ENCODE data around the gene FGFR2. TPM values are rescaled to one million over a fixed set of nuclear protein-coding genes. Genes with fewer than 3 reads are reported as not detected.

The FGFR2 gene
- total RNA-seq, 1 experiment from 2014 or later, result 135 TPM

DNA sequence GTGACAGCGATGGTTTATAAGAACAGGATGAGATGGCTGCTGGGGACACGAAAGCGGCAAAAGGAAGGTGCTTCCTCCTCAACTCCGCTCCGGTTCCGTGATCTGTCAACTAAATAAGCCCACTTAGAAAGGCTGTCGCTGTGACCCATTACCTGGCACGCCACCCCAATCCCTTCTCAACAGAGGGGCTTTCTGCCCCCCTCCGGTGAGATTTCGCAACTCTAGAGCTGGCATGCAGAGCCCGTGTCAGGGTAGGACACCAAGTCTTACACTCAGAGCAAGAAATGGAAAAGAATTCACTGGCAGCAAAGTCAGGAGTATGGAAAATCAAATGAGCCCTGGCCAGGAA is 66.4 kb downstream of the FGFR2 start:
- H4K8ac ChIP-seq (replicated peaks; ENCODE audit: insufficient read length, low read depth, low read length), result no peak overlapping the region
- no peaks in the 10 kb centered on the region for H3K27me3 ChIP-seq (ENCODE audit: insufficient read depth, low read length)
- no peak overlapping the region for H3K18ac ChIP-seq (ENCODE audit: insufficient read length, low read depth, low read length)
- H3K4ac ChIP-seq (ENCODE audit: low read depth, low read length), result no peak overlapping the region
- H3K9me3 ChIP-seq (ENCODE audit: control insufficient read depth, low read depth, low read length), result no peaks in the 10 kb centered on the region
- peaks cover 11% of the 10 kb centered on the region; the same call in 1 of the 2 replicates for H3K79me2 ChIP-seq (ENCODE audit: insufficient read depth, low read length)
- no peak overlapping the region for H2BK15ac ChIP-seq (ENCODE audit: low read depth, low read length)
- H3K9ac ChIP-seq (ENCODE audit: extremely low read depth, insufficient read length, low read length), result no peak overlapping the region
- WGBS (ENCODE audit: extremely low coverage, insufficient read length, low lambda C conversion rate), result no CpG with 5 or more reads among the region's 11 CpGs
- H3K14ac ChIP-seq (ENCODE audit: insufficient read depth, low read length), result no peak overlapping the region
- H3K27ac ChIP-seq (ENCODE audit: insufficient read length, low read depth, low read length), result no peak overlapping the region
- H2AFZ ChIP-seq (ENCODE audit: low read length), result no peak overlapping the region
- DNase-seq, result no peak
- no peak overlapping the region for H4K91ac ChIP-seq (ENCODE audit: insufficient read length, low read depth, low read length)
- H4K20me1 ChIP-seq (ENCODE audit: control insufficient read depth, insufficient read depth, insufficient read length), result no peaks in the 10 kb centered on the region
- H2BK120ac ChIP-seq (ENCODE audit: low read depth, low read length, poor library complexity, severe bottlenecking), result no peak overlapping the region
- H3K23me2 ChIP-seq (ENCODE audit: insufficient read length, low read depth, low read length, poor library complexity, severe bottlenecking), result no peaks in the 10 kb centered on the region
- no peak overlapping the region for H3K56ac ChIP-seq (ENCODE audit: insufficient read length, low read depth, low read length)
- Mint-ChIP-seq H3K36me3 (ENCODE audit: insufficient read depth in 1 of 3, low read depth in 3 of 3) (peaks cover 6 to 73% (median 64%) of the 10 kb centered on the region in 3 experiments; a peak in 6 of 7 replicates), H3K4me3 (no peak overlapping the region), H3K27me3 (ENCODE audit: low read depth) (0 out of 2 replicates have a peak, but pooled peaks cover 2% of the 10 kb centered on the region), H3K4me1 (peaks cover 69 to 77% of the 10 kb centered on the region in 2 experiments), H3K27ac (peak overlapping the region; percentile 63 to 86 (median 66); a peak in 2 of 7 replicates), H3K9me3 (no peaks in the 10 kb centered on the region)
- no peak overlapping the region for H3K23ac ChIP-seq (ENCODE audit: insufficient read length, low read depth, low read length)
- H2BK12ac ChIP-seq (ENCODE audit: insufficient read length, low read depth, low read length), result no peak overlapping the region
- H2AK5ac ChIP-seq (ENCODE audit: insufficient read length, low read length), result no peak overlapping the region
- H3K4me2 ChIP-seq (ENCODE audit: insufficient read depth, insufficient read length, low read length), result no peak overlapping the region
- H3K4me1 ChIP-seq (ENCODE audit: insufficient read depth, low read length), result peaks cover 6% of the 10 kb centered on the region; the same call in 1 of the 2 replicates
- TF ChIP-seq, protein P1, sequence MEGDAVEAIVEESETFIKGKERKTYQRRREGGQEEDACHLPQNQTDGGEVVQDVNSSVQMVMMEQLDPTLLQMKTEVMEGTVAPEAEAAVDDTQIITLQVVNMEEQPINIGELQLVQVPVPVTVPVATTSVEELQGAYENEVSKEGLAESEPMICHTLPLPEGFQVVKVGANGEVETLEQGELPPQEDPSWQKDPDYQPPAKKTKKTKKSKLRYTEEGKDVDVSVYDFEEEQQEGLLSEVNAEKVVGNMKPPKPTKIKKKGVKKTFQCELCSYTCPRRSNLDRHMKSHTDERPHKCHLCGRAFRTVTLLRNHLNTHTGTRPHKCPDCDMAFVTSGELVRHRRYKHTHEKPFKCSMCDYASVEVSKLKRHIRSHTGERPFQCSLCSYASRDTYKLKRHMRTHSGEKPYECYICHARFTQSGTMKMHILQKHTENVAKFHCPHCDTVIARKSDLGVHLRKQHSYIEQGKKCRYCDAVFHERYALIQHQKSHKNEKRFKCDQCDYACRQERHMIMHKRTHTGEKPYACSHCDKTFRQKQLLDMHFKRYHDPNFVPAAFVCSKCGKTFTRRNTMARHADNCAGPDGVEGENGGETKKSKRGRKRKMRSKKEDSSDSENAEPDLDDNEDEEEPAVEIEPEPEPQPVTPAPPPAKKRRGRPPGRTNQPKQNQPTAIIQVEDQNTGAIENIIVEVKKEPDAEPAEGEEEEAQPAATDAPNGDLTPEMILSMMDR (conservative IDR thresholded peaks at IDR 0.05), result no peak
- H3T11ph ChIP-seq (ENCODE audit: low read length), result no peak overlapping the region
- no peak overlapping the region for H2BK20ac ChIP-seq (ENCODE audit: low read depth, low read length, poor library complexity, severe bottlenecking)
- no peak overlapping the region for H4K5ac ChIP-seq (ENCODE audit: insufficient read length, low read depth, low read length)
- no peaks in the 10 kb centered on the region for H3K79me1 ChIP-seq (ENCODE audit: insufficient read depth, low read depth, low read length, poor library complexity, severe bottlenecking)
- H2BK5ac ChIP-seq (ENCODE audit: insufficient read length, low read length), result no peak overlapping the region

All from H9 (cell line).